Spleen (tissue), 11 donors: ENCODE measurements around the gene C1orf35. TPM values are rescaled to one million over a fixed set of nuclear protein-coding genes. Genes with fewer than 3 reads are reported as not detected.

Experiments used
- DNase-seq: peaks from one replicate; pipeline ENCODE4 v3.0.0-alpha.2; 2020
- H3K27ac ChIP-seq, 8 donors: fragments of 200-600 bp; sonication (generic) in 7 of 8; 1 replicate in 4 of 8; 2 replicates in 4 of 8; pipeline versions ENCODE4 v1.5.0 to v1.8.0; 2016 to 2021; ENCODE audit warnings: inconsistent platforms in 4 of 8, mild to moderate bottlenecking in 4 of 8, moderate library complexity in 1 of 8
- H3K27me3 ChIP-seq, 7 donors: fragments of 200-600 bp; sonication (generic) in 6 of 7; replicated peaks in 1 of 7; 1 replicate in 4 of 7; 2 replicates in 3 of 7; pipeline versions ENCODE4 v1.5.0 to v1.8.0; 2016 to 2021; ENCODE audit warnings: inconsistent platforms in 3 of 7, mild to moderate bottlenecking in 1 of 7
- H3K36me3 ChIP-seq, 6 donors: fragments of 200-600 bp; sonication (generic) in 5 of 6; 1 replicate in 4 of 6; 2 replicates in 2 of 6; pipeline versions ENCODE4 v1.5.0 to v1.8.0; 2016 to 2021; ENCODE audit warnings: inconsistent platforms in 2 of 6
- H3K4me1 ChIP-seq, 6 donors: fragments of 200-600 bp; sonication (generic) in 5 of 6; 1 replicate in 3 of 6; 2 replicates in 3 of 6; pipeline versions ENCODE4 v1.5.0 to v1.8.0; 2016 to 2021; ENCODE audit warnings: inconsistent platforms in 3 of 6
- H3K4me3 ChIP-seq, 8 donors: fragments of 200-600 bp; sonication (generic) in 7 of 8; 1 replicate in 4 of 8; 2 replicates in 4 of 8; pipeline versions ENCODE4 v1.5.0 to v1.8.0; 2016 to 2021; ENCODE audit warnings: inconsistent platforms in 4 of 8, mild to moderate bottlenecking in 4 of 8, moderate library complexity in 2 of 8
- H3K9me3 ChIP-seq, 8 donors: fragments of 200-600 bp; sonication (generic) in 7 of 8; 1 replicate in 4 of 8; 2 replicates in 4 of 8; pipeline versions ENCODE4 v1.5.0 to v1.8.0; 2016 to 2021; ENCODE audit warnings: inconsistent platforms in 4 of 8
- CTCF ChIP-seq, 11 experiments: fragments of 200-600 bp in 7 of 11; fragments of 450-650 bp in 4 of 11; sonication (generic) in 4 of 11; IDR thresholded peaks in 8 of 11; conservative IDR thresholded peaks in 3 of 11; 1 replicate in 7 of 11; 2 replicates in 4 of 11; pipeline versions ENCODE4 v1.4.0 to v1.8.0; 2016 to 2021; ENCODE audit warnings: antibody characterized with exemption in 11 of 11, inconsistent platforms in 4 of 11, mild to moderate bottlenecking in 1 of 11
- POLR2A ChIP-seq, 3 donors: fragments of 450-650 bp; IDR thresholded peaks; one replicate each; pipeline ENCODE4 v1.5.1; 2017; ENCODE audit warnings: antibody characterized with exemption in 3 of 3, mild to moderate bottlenecking in 1 of 3
- POLR2AphosphoS5 ChIP-seq, 3 donors: sonication (generic); formaldehyde crosslinking; IDR thresholded peaks; one replicate each; pipeline ENCODE4 v1.5.1; 2017; ENCODE audit warnings: antibody characterized with exemption in 3 of 3
- WGBS, 5 donors: extraction: QIAGEN DNeasy Blood & Tissue Kit in 3 of 5; methylation state at CpG; one replicate each; pipeline versions ENCODE4 v1.1.5 to v1.1.7; 2013 to 2018; 5-methylcytosine and 5-hydroxymethylcytosine counted together
- intact Hi-C: fragments of 100-400 bp; cut with DNase I; formaldehyde crosslinking; loops from one replicate; pipeline ENCODE4 v1.15.0; 2023; ENCODE audit warnings: low total_unique reads
- polyA plus RNA-seq, 3 donors: library from polyadenylated mRNA; stranded (reverse); fragments of 200-250 nt; gene quantifications; one replicate each; pipeline ENCODE4 v1.2.1, GENCODE V29; 2013
- total RNA-seq, 7 donors: library from RNA; depleted of rRNA in 3 of 7; stranded (reverse); fragments of >200 nt in 3 of 7; fragmentation: NEBNext Ultra II Directional in 4 of 7; extraction: Animal tissue kit (Norgen Biotek cat#: 25700) in 4 of 7; gene quantifications; one replicate each; pipeline versions ENCODE4 v1.1.0 to v1.2.1, GENCODE V29; 2016 to 2021
- donor health status: healthy with polysubstance abuse.
- donor health status: DM: no; HTN: no; CAD: no; lungs with moderate emphysema.
- donor health status: DM: no; HTN: no; CAD: no.
- donor health status: Bipolar disorder and iron deficiency.
- donor health status: healthy.
- donor health status: DM: no; HTN: no; CAD: no.
- donor health status: DM: yes; HTN: yes; CAD: no.

Gene C1orf35
- total and polyA plus RNA-seq, 10 donors = 7.3 to 23.4 (median 12.5) TPM

- intact Hi-C loops = no loop called here
- WGBS, 5 donors = 58 to 75% (median 72%) methylated on average over 6 to 17 of the region's 17 CpGs
- Histone ChIP-seq H3K9me3 (no peaks in the 10 kb centered on the region), H3K27me3 (no peaks in the 10 kb centered on the region), H3K4me1 (peaks cover 17 to 74% (median 44%) of the 10 kb centered on the region in 6 donors), H3K4me3 (peak within 1 kb of the TSS in 3 of 8 donors; percentile 4 to 38 (median 25)), H3K36me3 (peaks cover 0 to 60% (median 45%) of the 10 kb centered on the region in 6 donors), H3K27ac (peak within 1 kb of the TSS in 7 of 8 donors; percentile 69 to 81 (median 76))
- DNase-seq = no peak
- TF ChIP-seq CTCF (IDR thresholded peaks at IDR 0.05 in 8 of 11, conservative IDR thresholded peaks at IDR 0.05 in 3 of 11) (no peak), POLR2AphosphoS5 (IDR thresholded peaks at IDR 0.05) (peak in 1 of 3 donors; percentile 20), POLR2A (IDR thresholded peaks at IDR 0.05) (no peak)
These were observed 46.4 kb upstream of the C1orf35 start, which contains the start of gene GJC2 for GRCh38 chr1:228149406-228150119. Gene GJC2 (plus strand): TSS chr1:228149930. CDS start chr1:228157759, 7,829 bp downstream.

DNA sequence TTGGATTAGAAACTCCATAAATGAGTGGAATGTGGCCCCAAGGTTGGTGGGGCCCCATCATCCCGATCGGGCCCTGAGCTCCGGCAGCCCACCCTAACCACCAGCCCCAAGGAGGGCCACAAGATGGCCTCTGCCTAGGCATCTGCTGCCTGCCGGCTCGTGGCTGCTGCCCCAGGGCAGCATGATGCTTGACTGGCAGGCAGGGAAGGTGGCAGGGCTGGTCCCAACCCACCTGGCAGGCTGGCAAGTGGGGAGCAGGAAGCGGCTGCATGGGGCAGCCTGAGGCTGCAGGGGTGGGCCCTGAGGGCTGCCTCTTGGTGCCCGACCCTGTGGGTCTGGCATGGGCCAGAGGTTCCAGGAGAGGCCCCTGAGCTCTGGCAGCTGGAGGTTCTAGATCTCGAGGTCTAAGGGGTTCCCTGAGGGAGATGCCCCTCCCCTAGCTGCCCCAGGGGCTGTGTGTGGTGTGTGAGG lies 45.8 kb upstream of the C1orf35 start:
- Histone ChIP-seq H3K9me3 (no peaks in the 10 kb centered on the region), H3K27ac (peak overlapping the region in 7 of 8 donors; percentile 51 to 81 (median 76)), H3K4me1 (peaks cover 23 to 80% (median 50%) of the 10 kb centered on the region in 6 donors), H3K36me3 (peaks cover 0 to 66% (median 45%) of the 10 kb centered on the region in 6 donors), H3K4me3 (no peak overlapping the region), H3K27me3 (no peaks in the 10 kb centered on the region)
- intact Hi-C loops = no loop called here
- WGBS, 5 donors = 71 to 100% (median 80%) methylated on average over 1 to 8 of the region's 8 CpGs
- DNase-seq = no peak
- TF ChIP-seq POLR2AphosphoS5 (IDR thresholded peaks at IDR 0.05) = peak in 1 of 3 donors; percentile 6
- TF ChIP-seq CTCF (IDR thresholded peaks at IDR 0.05 in 8 of 11, conservative IDR thresholded peaks at IDR 0.05 in 3 of 11) = no peak
- TF ChIP-seq POLR2A (IDR thresholded peaks at IDR 0.05) = no peak

GRCh38 chr1:228148196-228148861 lies 45.2 kb upstream of the C1orf35 start:
- intact Hi-C loops = no loop called here
- H3K9me3 ChIP-seq = no peaks in the 10 kb centered on the region
- H3K27me3 ChIP-seq = no peaks in the 10 kb centered on the region
- no peak for TF ChIP-seq CTCF (IDR thresholded peaks at IDR 0.05 in 8 of 11, conservative IDR thresholded peaks at IDR 0.05 in 3 of 11)
- peak; percentile 15 to 27 (median 24) for TF ChIP-seq POLR2AphosphoS5 (IDR thresholded peaks at IDR 0.05)
- H3K27ac ChIP-seq = peak overlapping the region; percentile 51 to 81 (median 74)
- H3K4me3 ChIP-seq = no peak overlapping the region
- 54 to 72% (median 68%) methylated on average over 8 to 18 of the region's 18 CpGs for WGBS, 5 donors
- peaks cover 0 to 67% (median 45%) of the 10 kb centered on the region in 6 donors for H3K36me3 ChIP-seq
- peaks cover 25 to 86% (median 57%) of the 10 kb centered on the region in 6 donors for H3K4me1 ChIP-seq
- DNase-seq = no peak

DNA sequence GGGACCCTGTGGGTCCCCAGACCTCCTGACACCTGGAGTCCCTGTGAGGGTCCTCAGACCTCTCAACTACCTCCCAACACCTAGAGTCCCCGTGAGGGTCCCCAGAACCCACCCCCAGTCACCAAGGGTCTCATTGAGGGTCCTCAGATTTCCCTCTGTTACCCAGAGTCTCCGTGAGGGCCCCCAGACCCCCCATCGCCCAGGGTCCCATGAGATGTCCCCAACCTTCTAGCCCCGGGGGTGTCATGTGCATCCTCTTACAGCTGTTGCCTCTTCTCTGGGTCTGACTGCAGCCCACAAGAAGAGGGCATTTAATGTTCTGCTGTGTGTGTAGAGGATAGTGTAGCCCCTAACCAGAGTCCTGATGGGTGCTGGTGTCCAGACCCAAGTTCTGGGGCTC lies 44.6 kb upstream of the C1orf35 start:
- peak overlapping the region in 5 of 8 donors; percentile 72 to 81 (median 78) for H3K27ac ChIP-seq
- DNase-seq = no peak
- 68 to 97% (median 92%) methylated on average over 4 of the region's 4 CpGs for WGBS, 5 donors

More for the DNA sequence above, 44.6 kb upstream of the C1orf35 start:
- intact Hi-C loops = no loop called here
- no peaks in the 10 kb centered on the region for H3K9me3 ChIP-seq
- H3K27me3 ChIP-seq = no peaks in the 10 kb centered on the region
- TF ChIP-seq POLR2AphosphoS5 (IDR thresholded peaks at IDR 0.05) (no peak), CTCF (IDR thresholded peaks at IDR 0.05 in 8 of 11, conservative IDR thresholded peaks at IDR 0.05 in 3 of 11) (no peak), POLR2A (IDR thresholded peaks at IDR 0.05) (no peak)
- H3K36me3 ChIP-seq = peaks cover 0 to 72% (median 45%) of the 10 kb centered on the region in 6 donors
- no peak overlapping the region for H3K4me3 ChIP-seq
- peaks cover 29 to 92% (median 62%) of the 10 kb centered on the region in 6 donors for H3K4me1 ChIP-seq
